Esophagus mucosa (tissue), 1 donor: Measurements from ENCODE around the gene LOXL3. TPM values are rescaled to one million over a fixed set of nuclear protein-coding genes. Genes with fewer than 3 reads are reported as not detected.

Experiments
- ATAC-seq: fragments of 200-7000 bp; cut with Tn5 transposase; one replicate; pipeline ENCODE4 v1.9.1; 2020
- total RNA-seq: library from RNA; stranded (reverse); gene quantifications from one replicate; pipeline ENCODE4 v1.2.4, GENCODE V29; 2023
- donor health status: DM: yes; HTN: yes; CAD: no.

LOXL3 gene
- total RNA-seq, 1 donor from 2014 or later: 0.52 TPM

- no peak for ATAC-seq
These were observed 27.0 kb downstream of the LOXL3 start for GRCh38 chr2:74526649-74527230.

GRCh38 chr2:74525717-74526648, 27.8 kb downstream of the LOXL3 start, which contains the start of gene DQX1:
Gene DQX1, minus strand, starts transcription at chr2:74526231. Its CDS starts 502 bp downstream, at chr2:74525729.
- peak; percentile 74 for ATAC-seq

DNA sequence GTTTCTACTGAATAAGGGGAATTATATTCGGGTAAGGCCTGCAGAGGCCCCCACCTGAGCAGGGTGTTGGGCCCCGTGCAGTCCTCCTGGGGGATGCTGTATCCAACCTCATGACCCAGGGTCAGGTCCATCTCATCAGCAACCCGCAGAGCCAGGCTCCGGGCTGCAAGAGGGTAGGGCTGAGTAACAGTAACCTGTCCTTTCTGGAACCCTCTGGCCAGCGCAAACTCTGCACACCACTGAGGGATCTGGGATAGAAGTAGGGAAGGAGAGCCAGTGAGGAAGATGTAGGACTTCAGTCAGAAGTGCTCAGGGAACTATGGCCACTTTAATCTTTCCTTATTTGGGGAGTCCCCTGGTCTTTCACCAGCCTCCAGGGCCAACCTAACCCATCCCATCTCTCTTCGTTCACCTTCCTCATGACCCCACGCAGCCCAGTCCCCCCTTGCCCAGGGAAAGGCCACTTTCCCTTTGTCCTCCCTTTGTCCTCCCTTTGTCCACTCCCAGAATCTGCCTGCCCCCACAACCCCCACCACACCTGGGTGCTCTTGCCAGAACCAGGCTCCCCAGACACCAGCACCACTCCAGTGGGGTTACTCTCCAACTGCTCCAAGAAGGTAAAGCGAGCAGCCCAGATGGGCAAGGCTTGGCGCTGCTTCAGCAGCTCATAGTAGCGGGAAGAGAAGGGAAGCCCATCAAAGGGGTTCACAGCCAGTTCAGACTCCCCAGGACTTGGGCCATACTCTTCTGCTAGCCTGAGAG, 28.6 kb downstream of the LOXL3 start:
- ATAC-seq: no peak

GRCh38 chr2:74524005-74524404, 29.7 kb downstream of the LOXL3 start:
- ATAC-seq: no peak

- ATAC-seq: no peak
These were observed 31.2 kb downstream of the LOXL3 start for GRCh38 chr2:74522516-74522915.

DNA sequence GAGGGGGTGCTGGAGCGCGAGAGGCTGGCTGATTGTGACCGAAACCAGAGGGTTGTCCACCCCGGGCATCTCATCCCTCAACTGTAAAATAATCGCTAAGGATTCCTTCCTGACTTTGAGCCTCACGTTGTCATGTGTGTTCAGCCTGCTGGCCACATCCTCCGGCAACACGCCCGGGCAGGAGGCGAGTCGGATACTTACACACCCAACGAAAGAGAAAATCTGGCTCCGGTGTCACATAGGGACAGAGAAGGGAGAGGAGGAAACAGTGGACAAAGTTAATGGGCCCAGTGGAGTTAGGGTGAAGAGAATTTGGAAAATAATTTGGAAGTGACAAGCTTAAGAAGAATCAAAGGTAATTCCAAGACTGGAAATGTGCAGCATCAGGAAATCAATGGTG, 37.1 kb downstream of the LOXL3 start:
- no peak for ATAC-seq

DNA sequence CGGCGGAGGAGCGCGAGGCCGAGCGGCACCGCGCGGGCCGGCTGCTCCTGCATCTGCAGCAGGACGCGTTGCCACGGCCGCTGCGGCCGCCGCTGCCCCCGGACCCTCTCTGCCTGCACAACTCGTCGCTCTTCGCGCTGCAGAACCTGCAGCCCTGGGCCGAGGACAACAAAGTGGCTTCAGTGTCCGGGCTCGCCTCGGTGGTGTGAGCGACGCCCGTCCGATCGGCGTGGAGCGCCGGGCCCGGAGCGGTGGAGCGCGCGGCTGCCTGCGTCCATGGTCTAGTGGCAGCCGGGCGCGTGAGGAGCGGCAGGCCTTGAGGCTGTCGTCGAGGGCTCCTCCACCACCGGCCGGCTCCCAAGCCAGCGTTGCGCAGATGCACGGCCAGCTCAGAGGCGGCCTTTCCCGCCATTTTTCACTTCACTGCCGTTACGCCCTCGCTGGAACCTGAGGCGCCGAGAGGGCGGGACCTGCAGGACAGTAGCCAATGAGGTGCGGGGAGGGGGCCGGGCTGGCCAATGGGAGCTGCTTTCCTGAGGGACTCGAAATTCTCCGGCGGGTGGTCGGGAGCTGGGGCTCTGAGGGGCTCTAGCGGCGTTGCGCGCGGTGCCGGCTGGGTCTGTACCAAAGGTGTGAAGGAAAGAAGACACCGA, 37.6 kb downstream of the LOXL3 start:
- ATAC-seq: peak; percentile 46

- ATAC-seq: peak; percentile 18
These were observed 38.3 kb downstream of the LOXL3 start for GRCh38 chr2:74515271-74515980.

- no peak for ATAC-seq
These were observed 39.1 kb downstream of the LOXL3 start, which contains the start of gene TLX2 for GRCh38 chr2:74514368-74515270. Gene TLX2, plus strand, starts transcription at chr2:74514450. Its CDS starts 357 bp downstream, at chr2:74514807.

DNA sequence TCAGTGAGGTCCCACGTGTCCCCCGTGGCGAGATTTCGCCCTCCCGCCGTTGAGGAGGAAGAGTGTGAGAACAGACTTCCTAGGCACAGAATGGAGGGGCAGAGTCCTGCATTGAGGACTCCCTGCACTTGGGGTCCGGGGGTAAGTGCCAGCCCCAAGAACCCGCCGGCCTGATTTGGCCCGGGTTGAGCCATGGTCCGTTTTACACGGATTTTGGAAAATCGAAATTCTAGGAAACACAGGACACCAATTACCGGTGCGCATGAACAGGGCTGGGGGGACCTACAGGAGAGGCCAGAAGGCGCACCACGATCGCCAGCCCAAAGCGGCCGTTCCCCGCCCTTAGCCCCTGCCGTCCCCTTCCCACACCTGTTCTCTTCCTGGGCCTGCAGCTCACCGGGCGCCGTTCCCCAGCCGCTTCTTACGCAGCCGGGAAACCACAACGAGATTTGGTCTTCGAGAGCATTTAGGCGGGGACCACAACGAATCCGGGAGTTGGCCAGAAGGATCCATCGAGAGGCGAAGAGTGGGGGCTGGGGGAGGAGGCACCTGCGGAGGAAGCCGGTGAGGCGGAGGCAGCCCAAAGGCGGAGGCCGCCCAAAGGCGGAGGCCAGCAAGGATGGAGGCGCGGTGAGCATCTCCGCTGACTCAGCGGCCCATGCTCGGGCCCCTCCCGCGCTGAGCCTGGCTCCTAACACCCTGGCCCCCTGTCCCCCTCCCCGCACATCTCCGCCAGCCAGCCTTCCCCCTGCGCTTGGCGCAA, 40.0 kb downstream of the LOXL3 start:
- no peak for ATAC-seq

GRCh38 chr2:74512744-74513604, 40.8 kb downstream of the LOXL3 start:
- ATAC-seq: no peak

- ATAC-seq: no peak
These were observed 42.4 kb downstream of the LOXL3 start for GRCh38 chr2:74511104-74511989.

DNA sequence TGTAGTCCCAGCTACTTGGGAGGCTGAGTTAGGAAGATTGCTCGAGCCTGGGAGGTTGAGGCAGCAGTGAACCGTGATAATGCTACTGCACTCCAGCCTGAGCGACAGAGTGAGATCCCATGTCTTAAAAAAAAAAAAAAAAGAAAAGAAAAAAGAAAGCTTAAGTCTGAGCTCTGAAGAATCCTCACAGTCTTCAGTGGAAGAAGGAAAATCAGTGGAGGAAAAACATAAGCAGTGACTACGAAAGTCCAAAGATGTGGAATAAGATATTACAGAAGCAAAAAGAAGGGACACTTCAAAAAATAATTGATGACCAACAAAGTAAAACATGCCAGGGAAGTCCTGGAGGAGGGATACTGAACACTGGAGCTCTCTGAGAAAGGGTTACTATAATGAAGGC, 43.5 kb downstream of the LOXL3 start:
- ATAC-seq: no peak

DNA sequence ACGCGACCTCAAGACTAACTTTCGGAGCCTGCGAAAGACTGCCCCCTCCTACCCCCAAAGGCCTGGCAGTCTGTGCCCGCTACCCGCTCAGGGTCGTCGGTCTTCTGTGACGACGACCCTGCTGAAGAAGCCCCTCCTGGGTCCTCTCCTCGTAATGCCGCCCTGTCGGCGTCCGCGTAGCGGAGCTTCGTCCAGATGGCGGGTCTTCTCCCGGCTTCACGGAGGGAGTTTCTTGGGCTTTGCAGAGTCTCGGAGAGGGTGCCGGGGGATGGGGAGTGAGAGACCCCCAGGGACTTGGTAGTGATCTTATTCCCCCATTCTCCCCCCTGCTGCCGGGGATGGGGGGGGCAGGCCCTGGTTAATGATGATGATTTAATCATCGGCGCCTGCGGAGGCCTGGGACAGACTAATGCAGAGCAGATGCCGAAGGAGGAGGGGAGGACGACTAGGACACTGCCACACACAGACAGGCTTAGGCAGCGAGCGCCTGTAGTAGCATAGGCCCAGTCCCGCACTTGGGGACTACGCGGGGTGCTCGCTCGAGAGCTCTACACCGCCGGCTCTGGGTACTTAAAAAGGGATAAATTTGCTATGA, 45.7 kb downstream of the LOXL3 start:
- ATAC-seq: peak; percentile 27

GRCh38 chr2:74507145-74507925, 46.4 kb downstream of the LOXL3 start, which contains the start of gene PCGF1:
Gene PCGF1, minus strand, starts transcription at chr2:74507695. Its CDS starts 27 bp downstream, at chr2:74507668.
- ATAC-seq: peak; percentile 95
